Measurements from ENCODE around the gene C14orf180. TPM values are rescaled to one million over a fixed set of nuclear protein-coding genes. Genes with fewer than 3 reads are reported as not detected.

Gene C14orf180
- total RNA-seq, 1 experiment from 2014 or later, result not detected

DNA sequence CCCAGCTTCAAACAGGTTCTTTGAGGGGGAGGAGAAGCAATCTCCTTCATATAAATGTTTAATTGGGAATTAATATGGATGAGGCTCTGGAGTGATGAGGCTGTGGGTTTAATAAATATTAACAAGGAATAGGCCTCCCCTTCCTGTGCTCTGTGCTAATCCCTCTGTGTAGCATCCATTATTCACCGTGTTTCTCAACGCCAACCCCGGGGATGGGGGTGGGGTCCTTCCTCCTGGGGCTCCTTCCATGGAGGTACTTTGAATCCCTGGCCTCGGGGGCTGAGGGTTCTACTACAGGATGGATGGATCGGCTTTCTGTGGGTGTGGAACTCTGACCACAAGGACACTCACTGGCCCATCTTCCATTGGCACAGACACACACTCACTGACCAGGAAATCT is 59.9 kb downstream of the C14orf180 start:
- Histone ChIP-seq H3K36me3 (ENCODE audit: low read depth) (no peaks in the 10 kb centered on the region), H3F3A (ENCODE audit: insufficient read depth, low read depth) (no peaks in the 10 kb centered on the region), H3K4me3 (no peak overlapping the region), H3K4me1 (replicated peaks; ENCODE audit: insufficient read depth) (no peaks in the 10 kb centered on the region), H3K27me3 (ENCODE audit: insufficient read depth, low read depth) (peaks cover 56% of the 10 kb centered on the region), H4K20me1 (ENCODE audit: insufficient read depth) (no peaks in the 10 kb centered on the region), H2AFZ (no peak overlapping the region), H3K9me2 (ENCODE audit: insufficient read depth) (no peaks in the 10 kb centered on the region), H3K9me3 (ENCODE audit: insufficient read depth, low read depth) (no peaks in the 10 kb centered on the region), H3K27ac (no peak overlapping the region), H3K4me2 (no peak overlapping the region), H3K79me2 (ENCODE audit: low read depth) (no peaks in the 10 kb centered on the region)
- intact Hi-C loops (cut with micrococcal nuclease; ENCODE audit: unreplicated experiment), result no loop called here
- ChIA-PET CTCF (no interaction called here), POLR2A (ENCODE audit: unreplicated experiment) (no interaction called here)
- DNase-seq, result no peak
- no TSS peak for BruUV-seq (replicated peaks)
- TF ChIP-seq, protein P1, sequence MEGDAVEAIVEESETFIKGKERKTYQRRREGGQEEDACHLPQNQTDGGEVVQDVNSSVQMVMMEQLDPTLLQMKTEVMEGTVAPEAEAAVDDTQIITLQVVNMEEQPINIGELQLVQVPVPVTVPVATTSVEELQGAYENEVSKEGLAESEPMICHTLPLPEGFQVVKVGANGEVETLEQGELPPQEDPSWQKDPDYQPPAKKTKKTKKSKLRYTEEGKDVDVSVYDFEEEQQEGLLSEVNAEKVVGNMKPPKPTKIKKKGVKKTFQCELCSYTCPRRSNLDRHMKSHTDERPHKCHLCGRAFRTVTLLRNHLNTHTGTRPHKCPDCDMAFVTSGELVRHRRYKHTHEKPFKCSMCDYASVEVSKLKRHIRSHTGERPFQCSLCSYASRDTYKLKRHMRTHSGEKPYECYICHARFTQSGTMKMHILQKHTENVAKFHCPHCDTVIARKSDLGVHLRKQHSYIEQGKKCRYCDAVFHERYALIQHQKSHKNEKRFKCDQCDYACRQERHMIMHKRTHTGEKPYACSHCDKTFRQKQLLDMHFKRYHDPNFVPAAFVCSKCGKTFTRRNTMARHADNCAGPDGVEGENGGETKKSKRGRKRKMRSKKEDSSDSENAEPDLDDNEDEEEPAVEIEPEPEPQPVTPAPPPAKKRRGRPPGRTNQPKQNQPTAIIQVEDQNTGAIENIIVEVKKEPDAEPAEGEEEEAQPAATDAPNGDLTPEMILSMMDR (conservative IDR thresholded peaks at IDR 0.05), result no peak
- TF ChIP-seq EZH2 (IDR thresholded peaks at IDR 0.05; ENCODE audit: low read depth), result no peak

Other genes with a start within 250 kb of the C14orf180 start
- gene TMEM179, start 25.0 kb downstream of the C14orf180 start, total RNA-seq (2021), result not detected in 2 replicates
- gene INF2, start 109.9 kb downstream of the C14orf180 start, total RNA-seq (2021), result 107 and 113 TPM in 2 replicates
- gene ADSS1, start 144.5 kb downstream of the C14orf180 start, total RNA-seq (2021), result 5.8 and 11.5 TPM in 2 replicates
- 85.8 and 116 TPM in 2 replicates for gene SIVA1, start 173.4 kb downstream of the C14orf180 start, total RNA-seq (2021)
- 107 and 144 TPM in 2 replicates for gene AKT1, start 216.0 kb downstream of the C14orf180 start, total RNA-seq (2021)
- 4.2 and 6.1 TPM in 2 replicates for gene ZBTB42, start 221.3 kb downstream of the C14orf180 start, total RNA-seq (2021)